Renal cortex interstitium (tissue), 11 donors: ENCODE data around the gene SCARF1. TPM values are rescaled to one million over a fixed set of nuclear protein-coding genes. Genes with fewer than 3 reads are reported as not detected.

Experiments
- DNase-seq, 11 donors: peaks; one replicate each; pipeline ENCODE4 v3.0.0-alpha.2; 2013; ENCODE audit warnings: low read depth in 9 of 11, low spot score in 4 of 11; ENCODE audit errors: extremely low read depth in 1 of 11
- polyA plus RNA-seq, 3 donors: library from polyadenylated mRNA; unstranded; fragments of 120-200 nt; gene quantifications; one replicate each; pipeline ENCODE4 v1.2.1, GENCODE V29; 2013; ENCODE audit not compliant: insufficient read length in 3 of 3

The SCARF1 gene
- polyA plus RNA-seq, 3 donors: 5.0 to 8.4 (median 7.6) TPM

- no peak for DNase-seq
Measured at GRCh38 chr17:1635675-1636465, 9.7 kb downstream of the SCARF1 start.

- DNase-seq: no peak
Measured at GRCh38 chr17:1634841-1635650, 10.5 kb downstream of the SCARF1 start.

- no peak for DNase-seq
Measured at GRCh38 chr17:1630662-1631061, 14.9 kb downstream of the SCARF1 start.

GRCh38 chr17:1629504-1630310 lies 15.8 kb downstream of the SCARF1 start:
- no peak for DNase-seq

- peak; percentile 76 to 95 (median 91) for DNase-seq
Measured at GRCh38 chr17:1628856-1629503, 16.6 kb downstream of the SCARF1 start.

- peak in 10 of 11 donors; percentile 68 to 87 (median 85) for DNase-seq
Measured at GRCh38 chr17:1627982-1628855, 17.3 kb downstream of the SCARF1 start, which contains the start of gene SLC43A2. Gene SLC43A2 (minus strand): TSS chr17:1628834. CDS start chr17:1627874, 960 bp downstream.

GRCh38 chr17:1627182-1627981 lies 18.1 kb downstream of the SCARF1 start:
- no peak for DNase-seq

GRCh38 chr17:1626333-1626732 lies 19.2 kb downstream of the SCARF1 start:
- no peak for DNase-seq

- DNase-seq: no peak
Measured at GRCh38 chr17:1625581-1625980, 20.0 kb downstream of the SCARF1 start.

GRCh38 chr17:1625053-1625452 lies 20.5 kb downstream of the SCARF1 start:
- DNase-seq: no peak

- no peak for DNase-seq
Measured at GRCh38 chr17:1624650-1625049, 20.9 kb downstream of the SCARF1 start.

- no peak for DNase-seq
Measured at GRCh38 chr17:1623057-1623630, 22.4 kb downstream of the SCARF1 start.

- DNase-seq: no peak
Measured at GRCh38 chr17:1621273-1621954, 24.1 kb downstream of the SCARF1 start.

GRCh38 chr17:1620486-1620885 lies 25.0 kb downstream of the SCARF1 start:
- no peak for DNase-seq

GRCh38 chr17:1617620-1618174 lies 27.8 kb downstream of the SCARF1 start:
- no peak for DNase-seq

GRCh38 chr17:1616101-1616500 lies 29.4 kb downstream of the SCARF1 start:
- no peak for DNase-seq
